ENCODE measurements around the gene TMEFF2.

DNA sequence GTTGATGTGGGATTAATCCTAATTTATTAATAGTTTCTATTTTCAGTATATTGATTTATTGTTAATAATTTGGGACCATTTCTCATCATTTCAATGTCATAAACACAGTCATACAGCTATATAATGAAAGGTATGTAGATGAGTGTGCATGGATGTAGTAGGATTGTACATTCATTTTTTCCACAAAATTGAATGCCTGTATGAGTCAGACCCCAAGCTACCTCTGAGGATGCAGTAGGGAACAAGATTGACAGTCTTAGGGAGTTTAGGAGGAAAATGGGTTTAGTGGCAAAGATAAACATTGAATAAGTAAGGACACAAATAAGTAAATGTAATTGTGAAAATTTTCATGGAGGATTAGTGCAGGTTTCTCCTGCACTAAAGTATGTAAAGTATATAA is 14.1 kb upstream of the TMEFF2 start:
- TF ChIP-seq, protein P1, sequence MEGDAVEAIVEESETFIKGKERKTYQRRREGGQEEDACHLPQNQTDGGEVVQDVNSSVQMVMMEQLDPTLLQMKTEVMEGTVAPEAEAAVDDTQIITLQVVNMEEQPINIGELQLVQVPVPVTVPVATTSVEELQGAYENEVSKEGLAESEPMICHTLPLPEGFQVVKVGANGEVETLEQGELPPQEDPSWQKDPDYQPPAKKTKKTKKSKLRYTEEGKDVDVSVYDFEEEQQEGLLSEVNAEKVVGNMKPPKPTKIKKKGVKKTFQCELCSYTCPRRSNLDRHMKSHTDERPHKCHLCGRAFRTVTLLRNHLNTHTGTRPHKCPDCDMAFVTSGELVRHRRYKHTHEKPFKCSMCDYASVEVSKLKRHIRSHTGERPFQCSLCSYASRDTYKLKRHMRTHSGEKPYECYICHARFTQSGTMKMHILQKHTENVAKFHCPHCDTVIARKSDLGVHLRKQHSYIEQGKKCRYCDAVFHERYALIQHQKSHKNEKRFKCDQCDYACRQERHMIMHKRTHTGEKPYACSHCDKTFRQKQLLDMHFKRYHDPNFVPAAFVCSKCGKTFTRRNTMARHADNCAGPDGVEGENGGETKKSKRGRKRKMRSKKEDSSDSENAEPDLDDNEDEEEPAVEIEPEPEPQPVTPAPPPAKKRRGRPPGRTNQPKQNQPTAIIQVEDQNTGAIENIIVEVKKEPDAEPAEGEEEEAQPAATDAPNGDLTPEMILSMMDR (IDR thresholded peaks at IDR 0.05), result no peak
- TF ChIP-seq JUND (IDR thresholded peaks at IDR 0.05), result no peak
- TF ChIP-seq, protein P2, sequence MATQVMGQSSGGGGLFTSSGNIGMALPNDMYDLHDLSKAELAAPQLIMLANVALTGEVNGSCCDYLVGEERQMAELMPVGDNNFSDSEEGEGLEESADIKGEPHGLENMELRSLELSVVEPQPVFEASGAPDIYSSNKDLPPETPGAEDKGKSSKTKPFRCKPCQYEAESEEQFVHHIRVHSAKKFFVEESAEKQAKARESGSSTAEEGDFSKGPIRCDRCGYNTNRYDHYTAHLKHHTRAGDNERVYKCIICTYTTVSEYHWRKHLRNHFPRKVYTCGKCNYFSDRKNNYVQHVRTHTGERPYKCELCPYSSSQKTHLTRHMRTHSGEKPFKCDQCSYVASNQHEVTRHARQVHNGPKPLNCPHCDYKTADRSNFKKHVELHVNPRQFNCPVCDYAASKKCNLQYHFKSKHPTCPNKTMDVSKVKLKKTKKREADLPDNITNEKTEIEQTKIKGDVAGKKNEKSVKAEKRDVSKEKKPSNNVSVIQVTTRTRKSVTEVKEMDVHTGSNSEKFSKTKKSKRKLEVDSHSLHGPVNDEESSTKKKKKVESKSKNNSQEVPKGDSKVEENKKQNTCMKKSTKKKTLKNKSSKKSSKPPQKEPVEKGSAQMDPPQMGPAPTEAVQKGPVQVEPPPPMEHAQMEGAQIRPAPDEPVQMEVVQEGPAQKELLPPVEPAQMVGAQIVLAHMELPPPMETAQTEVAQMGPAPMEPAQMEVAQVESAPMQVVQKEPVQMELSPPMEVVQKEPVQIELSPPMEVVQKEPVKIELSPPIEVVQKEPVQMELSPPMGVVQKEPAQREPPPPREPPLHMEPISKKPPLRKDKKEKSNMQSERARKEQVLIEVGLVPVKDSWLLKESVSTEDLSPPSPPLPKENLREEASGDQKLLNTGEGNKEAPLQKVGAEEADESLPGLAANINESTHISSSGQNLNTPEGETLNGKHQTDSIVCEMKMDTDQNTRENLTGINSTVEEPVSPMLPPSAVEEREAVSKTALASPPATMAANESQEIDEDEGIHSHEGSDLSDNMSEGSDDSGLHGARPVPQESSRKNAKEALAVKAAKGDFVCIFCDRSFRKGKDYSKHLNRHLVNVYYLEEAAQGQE (IDR thresholded peaks at IDR 0.05; ENCODE audit: low read depth, low read length), result no peak
- TF ChIP-seq CHD2 (IDR thresholded peaks at IDR 0.05; ENCODE audit: low read length, partially characterized antibody), result no peak
- no peak for TF ChIP-seq EP300 (IDR thresholded peaks at IDR 0.05; ENCODE audit: borderline replicate concordance in 1 of 2, low read depth in 1 of 2, low read length in 1 of 2)
- no peak for TF ChIP-seq RCOR1 (IDR thresholded peaks at IDR 0.05; ENCODE audit: low read length)
- no peak for TF ChIP-seq EZH2phosphoT487 (IDR thresholded peaks at IDR 0.05; ENCODE audit: borderline replicate concordance, low read depth)
